Activated naive CD8-positive, alpha-beta T cell (primary cell): Measurements from ENCODE around the gene ADI1.

ENCODE experiments used
- H3K27ac Mint-ChIP-seq: one replicate; pipeline ENCODE4 v1.8.0; 2021; ENCODE audit warnings: mixed read lengths
- H3K27me3 Mint-ChIP-seq: one replicate; pipeline ENCODE4 v1.8.0; 2021; ENCODE audit warnings: mixed read lengths
- H3K36me3 Mint-ChIP-seq: one replicate; pipeline ENCODE4 v1.8.0; 2021; ENCODE audit warnings: mixed read lengths
- H3K4me1 Mint-ChIP-seq: one replicate; pipeline ENCODE4 v1.8.0; 2021; ENCODE audit warnings: low read depth, mixed read lengths
- H3K4me3 Mint-ChIP-seq: one replicate; pipeline ENCODE4 v1.8.0; 2021; ENCODE audit warnings: mild to moderate bottlenecking, mixed read lengths
- H3K9me3 Mint-ChIP-seq: one replicate; pipeline ENCODE4 v1.8.0; 2021; ENCODE audit warnings: low read depth, mixed read lengths

Gene ADI1

DNA sequence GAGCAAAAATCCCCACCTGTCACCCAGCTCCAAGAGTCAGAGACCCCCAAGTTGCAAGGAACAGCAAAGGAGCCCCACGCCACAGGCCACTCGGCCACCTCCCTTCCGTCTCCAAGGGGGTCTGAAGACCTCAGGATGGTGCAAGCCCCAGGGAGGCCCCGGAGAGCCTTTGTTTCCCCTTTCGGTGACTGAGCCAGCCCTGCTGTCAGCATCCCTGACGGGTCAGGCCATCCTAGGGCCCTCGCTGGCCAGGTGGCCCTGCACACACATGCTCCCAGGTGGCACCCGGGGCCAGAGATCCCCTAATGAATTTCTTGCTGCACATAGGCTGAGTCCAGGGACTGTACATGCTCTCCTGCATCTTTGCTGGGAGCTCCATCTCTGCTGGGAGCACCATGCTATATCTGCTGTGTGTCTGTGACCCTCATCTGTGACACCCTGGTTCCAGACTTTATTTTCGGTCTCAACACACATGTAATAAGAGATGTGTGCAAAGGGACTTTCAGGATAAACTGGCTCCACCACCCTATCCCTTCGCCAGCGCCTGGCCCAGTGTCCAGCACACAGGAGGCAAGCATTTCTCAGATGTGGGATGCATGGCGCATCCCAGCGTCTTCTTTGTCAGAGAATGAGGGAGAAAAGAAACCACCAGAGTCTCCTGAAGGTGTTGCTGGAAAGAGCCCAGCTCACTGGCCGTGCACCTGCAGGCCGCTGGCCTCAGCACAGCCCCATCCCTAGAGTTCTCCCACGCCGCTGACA lies 27.4 kb downstream of the ADI1 start:
- Mint-ChIP-seq H3K9me3 (no peaks in the 10 kb centered on the region), H3K27ac (no peak overlapping the region), H3K4me3 (no peak overlapping the region), H3K4me1 (no peaks in the 10 kb centered on the region), H3K36me3 (peaks cover 2% of the 10 kb centered on the region), H3K27me3 (no peaks in the 10 kb centered on the region)

DNA sequence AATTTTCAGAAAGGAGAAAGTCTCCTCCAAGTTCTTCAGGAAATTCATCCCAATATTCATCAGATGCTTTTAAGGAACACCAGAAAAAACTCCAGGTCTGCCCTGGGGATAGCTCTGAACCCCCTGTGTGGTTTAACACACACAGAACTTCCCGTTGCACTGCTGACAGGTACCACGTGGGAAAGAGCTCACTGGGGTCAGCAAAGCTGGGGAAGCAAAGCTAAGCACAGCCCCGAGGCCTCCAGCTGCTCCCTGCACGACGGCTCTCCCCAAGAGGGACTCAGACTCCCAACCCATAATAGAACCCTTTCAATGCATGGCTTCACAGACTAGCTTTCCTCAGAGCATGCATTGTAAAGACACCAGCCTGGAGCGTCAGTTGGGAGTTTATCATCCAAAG lies 28.0 kb downstream of the ADI1 start:
- no peak overlapping the region for H3K27ac Mint-ChIP-seq

DNA sequence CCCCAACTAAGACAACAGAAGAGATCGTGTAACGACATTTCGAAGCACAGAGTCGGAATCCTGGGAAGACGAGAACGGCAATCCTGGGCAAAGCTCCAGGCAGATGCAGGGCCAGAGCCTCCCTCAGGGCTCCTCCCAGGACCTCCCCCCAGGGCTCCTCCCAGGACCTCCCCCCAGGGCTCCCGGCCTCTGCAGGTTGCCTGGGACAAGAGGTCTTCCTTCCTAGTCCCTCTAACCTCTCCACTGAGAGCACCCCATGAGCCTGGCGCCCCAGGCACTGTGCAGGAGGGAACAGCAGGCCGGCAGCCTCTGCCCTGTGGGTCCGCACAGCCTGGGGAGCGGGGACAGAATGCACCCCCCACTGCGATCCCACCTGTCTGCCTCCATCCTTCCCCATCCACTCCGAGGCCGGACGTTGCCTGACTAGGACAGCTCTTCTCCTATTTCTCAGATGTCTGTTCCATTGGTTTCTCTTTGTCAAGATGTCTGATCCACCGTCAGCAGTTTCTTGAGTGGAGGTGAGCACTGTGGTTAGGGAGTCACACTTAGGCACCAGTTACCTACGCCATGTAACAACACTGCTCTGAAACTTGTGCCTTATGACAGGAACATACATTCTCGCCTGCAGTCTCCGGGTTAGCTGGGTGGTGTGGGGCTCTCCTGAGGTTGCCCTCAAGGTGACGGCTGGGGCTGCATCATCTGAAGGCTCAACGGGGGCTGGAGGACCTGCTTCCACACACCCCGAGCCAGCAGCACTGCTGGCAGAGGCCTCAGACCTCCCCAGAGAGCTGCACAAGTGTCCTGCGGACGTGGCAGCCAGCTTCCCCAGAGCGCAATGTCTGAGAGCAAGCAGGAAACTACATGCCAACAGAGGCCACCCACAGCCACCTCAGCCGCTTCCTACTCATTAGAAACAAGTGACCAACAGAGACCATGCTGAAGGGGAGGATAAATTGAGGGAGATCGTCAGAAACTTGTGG lies 28.9 kb downstream of the ADI1 start:
- no peak overlapping the region for H3K27ac Mint-ChIP-seq
- no peaks in the 10 kb centered on the region for H3K36me3 Mint-ChIP-seq
- H3K4me1 Mint-ChIP-seq: no peaks in the 10 kb centered on the region
- H3K4me3 Mint-ChIP-seq: no peak overlapping the region
- no peaks in the 10 kb centered on the region for H3K27me3 Mint-ChIP-seq
- H3K9me3 Mint-ChIP-seq: no peaks in the 10 kb centered on the region

More for the DNA sequence above, 28.0 kb downstream of the ADI1 start:
- H3K36me3 Mint-ChIP-seq: no peaks in the 10 kb centered on the region
- H3K4me1 Mint-ChIP-seq: no peaks in the 10 kb centered on the region
- no peak overlapping the region for H3K4me3 Mint-ChIP-seq
- no peaks in the 10 kb centered on the region for H3K27me3 Mint-ChIP-seq
- H3K9me3 Mint-ChIP-seq: no peaks in the 10 kb centered on the region

DNA sequence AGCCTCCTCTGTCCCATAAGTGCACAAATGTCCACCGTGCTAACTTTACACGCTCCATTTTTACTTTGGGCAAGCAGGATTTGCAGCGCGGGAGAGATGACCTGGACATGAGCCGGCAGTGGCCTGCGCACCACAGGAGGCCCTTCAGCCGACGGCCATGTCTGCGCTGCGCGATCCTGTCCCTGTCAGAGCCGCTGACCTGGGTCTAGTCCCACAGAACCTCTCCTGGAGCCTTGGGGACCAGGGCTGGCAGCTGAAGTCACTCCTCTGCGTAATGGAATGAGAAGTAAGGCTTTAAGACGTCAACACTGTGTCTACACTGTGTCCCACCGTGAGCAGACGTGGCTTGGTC lies 29.6 kb downstream of the ADI1 start:
- H3K36me3 Mint-ChIP-seq: no peaks in the 10 kb centered on the region
- no peak overlapping the region for H3K4me3 Mint-ChIP-seq
- no peaks in the 10 kb centered on the region for H3K4me1 Mint-ChIP-seq
- no peaks in the 10 kb centered on the region for H3K9me3 Mint-ChIP-seq
- H3K27me3 Mint-ChIP-seq: no peaks in the 10 kb centered on the region
- no peak overlapping the region for H3K27ac Mint-ChIP-seq

DNA sequence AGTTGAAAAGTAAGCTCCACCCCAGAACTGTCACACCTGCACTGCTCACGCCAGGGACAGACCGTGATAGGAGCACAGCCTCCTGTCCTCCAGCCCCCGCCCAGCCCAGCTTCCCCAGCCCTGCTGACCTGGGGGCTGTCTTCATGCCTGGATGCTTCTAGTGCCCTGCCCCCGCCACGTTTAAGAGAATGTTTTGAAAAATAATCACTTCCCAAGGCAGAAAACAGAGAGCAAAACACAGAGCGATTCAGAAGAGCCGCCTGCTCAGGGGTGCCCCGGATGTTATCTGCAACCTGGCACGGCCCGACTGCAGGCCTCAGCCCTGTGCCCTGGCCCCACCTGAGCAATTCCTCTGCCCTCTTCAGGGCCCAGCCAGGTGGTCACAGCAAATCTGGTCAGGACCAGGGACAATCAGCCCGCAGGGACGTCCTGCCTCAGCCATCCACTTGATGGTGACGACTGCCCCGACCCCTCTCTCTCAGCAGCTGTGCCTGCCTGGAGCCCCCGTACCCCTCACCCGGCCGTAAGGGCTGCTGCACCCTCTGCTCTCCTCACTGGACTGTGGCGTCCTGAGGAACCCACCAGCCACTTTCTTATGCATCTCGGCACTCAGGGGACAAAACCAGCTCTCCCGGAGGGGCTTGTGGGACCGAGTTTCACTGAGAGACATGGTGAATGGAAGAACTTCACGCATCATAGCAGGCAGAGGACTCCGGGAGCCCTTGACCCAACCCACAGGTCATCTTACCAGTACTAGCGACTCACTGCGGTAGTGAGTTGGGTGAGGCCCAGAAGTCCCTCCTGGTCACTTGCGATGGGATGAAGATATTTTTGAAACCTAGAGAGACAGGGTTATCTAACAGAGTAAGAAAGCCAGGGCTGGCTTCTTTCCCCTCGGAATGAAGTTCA lies 30.2 kb downstream of the ADI1 start:
- Mint-ChIP-seq H3K27ac (no peak overlapping the region), H3K36me3 (no peaks in the 10 kb centered on the region), H3K4me1 (no peaks in the 10 kb centered on the region), H3K9me3 (no peaks in the 10 kb centered on the region), H3K4me3 (no peak overlapping the region), H3K27me3 (no peaks in the 10 kb centered on the region)

DNA sequence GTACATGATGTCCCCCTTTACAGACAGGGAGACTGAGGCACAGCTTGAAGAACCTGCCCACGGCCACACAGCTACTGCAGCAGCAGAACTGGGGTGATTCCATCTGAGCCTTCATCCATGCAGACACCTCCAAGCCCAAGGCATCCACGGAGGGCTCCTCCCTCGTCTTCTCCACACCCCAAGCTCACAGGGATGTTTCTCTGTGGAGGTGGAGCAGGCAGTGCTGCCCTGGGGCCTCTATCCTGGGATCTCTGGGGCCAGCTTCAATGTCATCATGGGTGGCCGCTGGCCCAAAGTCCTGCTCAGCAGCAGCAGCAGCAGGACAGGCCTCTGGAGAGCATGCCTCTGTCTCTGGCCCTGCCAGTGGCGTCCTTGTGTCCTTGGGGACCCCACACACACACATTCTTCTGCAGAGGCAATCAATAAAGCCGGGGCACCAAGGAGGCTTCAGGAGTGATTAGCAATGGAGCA lies 31.2 kb downstream of the ADI1 start:
- Mint-ChIP-seq H3K27ac (no peak overlapping the region), H3K36me3 (no peaks in the 10 kb centered on the region), H3K4me3 (no peak overlapping the region), H3K4me1 (no peaks in the 10 kb centered on the region), H3K27me3 (no peaks in the 10 kb centered on the region), H3K9me3 (no peaks in the 10 kb centered on the region)

DNA sequence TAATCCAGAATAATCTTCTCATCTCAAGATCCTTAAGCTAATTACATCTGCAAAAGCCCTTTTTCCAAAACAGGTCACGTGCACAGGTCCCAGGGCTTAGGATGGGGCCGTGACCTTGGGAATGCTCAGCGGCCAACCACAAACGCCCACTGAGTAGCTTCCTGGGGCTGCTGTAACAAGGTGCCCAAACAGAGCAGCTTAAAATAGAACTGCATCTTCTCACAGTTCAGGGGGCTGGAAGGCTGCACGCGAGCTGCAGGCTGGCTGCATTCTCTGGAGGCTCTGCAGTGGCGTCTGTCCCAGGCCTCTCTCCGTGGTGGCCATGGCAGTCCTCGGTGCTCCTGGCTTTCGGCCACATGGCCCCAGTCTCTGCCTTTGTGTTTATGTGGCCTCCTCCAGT lies 31.9 kb downstream of the ADI1 start:
- no peaks in the 10 kb centered on the region for H3K9me3 Mint-ChIP-seq
- H3K27me3 Mint-ChIP-seq: no peaks in the 10 kb centered on the region
- H3K36me3 Mint-ChIP-seq: no peaks in the 10 kb centered on the region
- H3K4me3 Mint-ChIP-seq: no peak overlapping the region
- H3K27ac Mint-ChIP-seq: no peak overlapping the region
- no peaks in the 10 kb centered on the region for H3K4me1 Mint-ChIP-seq

DNA sequence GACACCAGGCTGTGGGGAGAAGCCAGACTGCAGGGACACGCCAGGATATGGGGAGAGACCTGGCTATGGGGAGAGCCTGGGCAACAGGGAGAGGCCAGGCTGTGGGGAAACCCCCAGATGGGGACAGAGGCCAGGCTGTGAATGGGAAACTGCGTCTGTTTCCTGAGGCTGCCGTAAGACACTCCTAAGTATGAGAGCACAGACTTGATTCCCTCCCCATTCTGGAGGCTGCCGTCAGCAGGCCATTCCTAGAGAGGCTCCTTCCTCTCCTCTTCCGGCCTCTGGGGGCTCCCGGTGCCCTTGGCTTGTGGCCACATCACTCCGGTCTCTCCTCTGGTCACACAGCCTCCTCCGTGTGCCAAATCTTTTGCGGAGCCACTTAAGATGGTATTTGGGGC lies 32.3 kb downstream of the ADI1 start:
- H3K4me3 Mint-ChIP-seq: no peak overlapping the region
- H3K36me3 Mint-ChIP-seq: no peaks in the 10 kb centered on the region
- no peaks in the 10 kb centered on the region for H3K9me3 Mint-ChIP-seq
- H3K27ac Mint-ChIP-seq: no peak overlapping the region
- H3K4me1 Mint-ChIP-seq: peaks cover under 1% of the 10 kb centered on the region
- H3K27me3 Mint-ChIP-seq: no peaks in the 10 kb centered on the region

DNA sequence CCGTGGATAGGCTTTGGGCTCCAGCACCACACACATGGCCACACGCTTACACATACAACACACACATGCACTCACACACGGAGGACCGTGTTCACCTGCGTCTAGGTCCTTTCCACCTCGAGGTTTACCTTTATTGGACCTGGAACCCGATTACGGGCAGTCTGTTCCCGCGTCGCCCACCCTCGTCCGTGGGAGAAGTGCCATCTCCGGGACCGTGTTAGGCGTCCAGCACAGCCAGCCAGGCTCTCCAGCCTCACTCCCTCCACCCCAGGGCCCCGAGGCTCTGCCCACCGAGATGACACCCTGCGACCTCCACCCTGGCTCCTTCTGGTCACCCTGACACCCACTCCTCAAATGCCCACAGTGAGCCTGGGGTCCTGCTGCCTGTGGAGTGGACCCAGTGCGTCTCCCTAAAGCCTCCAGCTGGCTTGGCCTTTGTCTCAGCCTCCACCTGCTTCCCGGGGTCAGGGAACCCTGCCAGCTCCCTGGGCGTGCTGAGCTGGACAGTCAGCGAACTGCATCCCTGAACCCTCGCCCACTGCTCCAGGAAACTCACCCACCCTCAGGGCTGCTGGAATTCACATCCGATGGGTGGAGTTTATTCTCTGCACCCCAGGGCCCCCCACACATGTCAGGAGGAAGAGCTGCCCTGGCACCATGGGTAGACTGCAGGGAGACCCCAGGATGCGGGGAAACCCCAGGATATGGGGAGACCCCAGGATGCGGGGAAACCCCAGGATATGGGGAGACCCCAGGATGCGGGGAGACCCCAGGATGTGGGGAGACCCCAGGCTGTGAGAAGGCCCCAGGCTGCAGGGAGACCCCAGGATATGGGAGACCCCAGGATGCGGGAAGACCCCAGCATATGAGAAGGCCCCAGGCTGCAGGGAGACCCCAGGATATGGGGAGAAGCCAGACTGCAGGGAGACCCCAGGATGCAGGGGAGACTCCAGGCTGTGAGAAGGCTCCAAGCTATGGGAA lies 33.0 kb downstream of the ADI1 start:
- no peaks in the 10 kb centered on the region for H3K27me3 Mint-ChIP-seq
- peaks cover 2% of the 10 kb centered on the region for H3K4me1 Mint-ChIP-seq
- no peaks in the 10 kb centered on the region for H3K36me3 Mint-ChIP-seq
- no peak overlapping the region for H3K4me3 Mint-ChIP-seq
- no peaks in the 10 kb centered on the region for H3K9me3 Mint-ChIP-seq
- no peak overlapping the region for H3K27ac Mint-ChIP-seq

DNA sequence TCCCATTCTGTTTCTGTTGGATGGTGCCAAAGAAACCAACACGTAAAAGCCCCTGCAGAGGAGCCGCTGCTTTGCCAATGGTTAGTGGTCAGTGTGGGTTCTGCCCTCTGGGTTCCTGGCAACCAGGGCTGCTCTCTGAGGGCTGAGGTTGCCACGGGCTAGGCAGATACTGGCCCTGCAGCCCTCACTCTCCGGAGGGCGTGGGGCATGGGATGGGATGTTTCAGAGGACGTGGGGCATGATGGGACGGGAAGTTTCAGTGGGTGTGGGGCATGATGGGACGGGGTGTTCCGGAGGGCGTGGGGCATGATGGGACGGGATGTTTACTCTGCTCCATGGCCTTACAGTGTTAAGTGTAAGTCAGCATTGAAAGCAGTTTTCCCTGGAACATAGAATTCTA lies 34.2 kb downstream of the ADI1 start:
- H3K27ac Mint-ChIP-seq: no peak overlapping the region
- peaks cover 2% of the 10 kb centered on the region for H3K36me3 Mint-ChIP-seq
- no peaks in the 10 kb centered on the region for H3K27me3 Mint-ChIP-seq
- H3K4me1 Mint-ChIP-seq: peaks cover 7% of the 10 kb centered on the region
- H3K4me3 Mint-ChIP-seq: no peak overlapping the region
- H3K9me3 Mint-ChIP-seq: no peaks in the 10 kb centered on the region

DNA sequence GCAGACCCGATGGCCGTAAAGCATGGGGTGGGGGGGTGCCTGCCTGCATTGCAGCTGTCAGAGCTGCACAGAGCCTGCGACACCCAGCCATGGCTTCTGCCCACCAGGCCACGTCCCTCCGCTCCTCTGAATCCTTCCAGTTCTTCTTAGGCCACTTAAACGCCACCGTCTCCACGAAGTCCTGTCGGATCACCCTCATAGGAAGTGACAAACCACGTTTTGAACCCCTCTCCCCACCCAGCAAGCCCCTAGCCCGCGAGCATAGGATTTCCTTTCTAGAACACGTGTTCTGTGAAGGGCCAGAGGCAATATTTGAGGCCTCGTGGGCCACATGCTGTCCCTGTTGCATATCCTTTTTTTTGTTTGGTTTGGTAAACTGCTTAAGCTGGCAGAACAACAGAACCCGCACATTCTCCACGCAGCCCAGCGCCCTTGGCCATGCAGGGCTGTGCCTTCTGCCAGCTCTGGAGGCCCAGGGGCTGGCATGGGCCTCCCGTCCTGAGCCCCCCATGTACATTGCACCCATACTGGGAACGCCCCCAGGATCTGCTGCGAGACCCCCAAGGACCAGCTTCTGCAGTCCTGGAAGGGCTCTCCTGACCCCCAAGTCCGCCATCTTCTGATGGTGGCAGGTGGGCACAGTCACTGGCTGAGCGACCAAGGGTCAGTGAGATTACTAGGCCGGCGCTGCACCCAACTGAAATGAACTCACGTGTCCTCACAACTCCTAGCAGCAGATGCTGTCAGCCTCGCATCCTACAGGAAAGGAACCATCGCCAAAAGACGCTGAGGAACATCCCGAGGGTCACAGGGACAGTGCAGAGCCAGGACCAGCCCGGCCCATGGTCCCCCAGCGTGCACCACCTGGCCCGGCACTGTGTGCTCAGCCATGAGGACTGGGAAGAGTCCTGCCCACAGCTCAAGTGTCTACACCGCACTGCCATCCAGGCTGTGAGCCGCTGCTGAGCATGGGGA lies 35.1 kb downstream of the ADI1 start:
- no peak overlapping the region for H3K27ac Mint-ChIP-seq
- H3K27me3 Mint-ChIP-seq: no peaks in the 10 kb centered on the region
- H3K4me3 Mint-ChIP-seq: no peak overlapping the region
- no peaks in the 10 kb centered on the region for H3K9me3 Mint-ChIP-seq
- peaks cover 8% of the 10 kb centered on the region for H3K4me1 Mint-ChIP-seq
- peaks cover 2% of the 10 kb centered on the region for H3K36me3 Mint-ChIP-seq

DNA sequence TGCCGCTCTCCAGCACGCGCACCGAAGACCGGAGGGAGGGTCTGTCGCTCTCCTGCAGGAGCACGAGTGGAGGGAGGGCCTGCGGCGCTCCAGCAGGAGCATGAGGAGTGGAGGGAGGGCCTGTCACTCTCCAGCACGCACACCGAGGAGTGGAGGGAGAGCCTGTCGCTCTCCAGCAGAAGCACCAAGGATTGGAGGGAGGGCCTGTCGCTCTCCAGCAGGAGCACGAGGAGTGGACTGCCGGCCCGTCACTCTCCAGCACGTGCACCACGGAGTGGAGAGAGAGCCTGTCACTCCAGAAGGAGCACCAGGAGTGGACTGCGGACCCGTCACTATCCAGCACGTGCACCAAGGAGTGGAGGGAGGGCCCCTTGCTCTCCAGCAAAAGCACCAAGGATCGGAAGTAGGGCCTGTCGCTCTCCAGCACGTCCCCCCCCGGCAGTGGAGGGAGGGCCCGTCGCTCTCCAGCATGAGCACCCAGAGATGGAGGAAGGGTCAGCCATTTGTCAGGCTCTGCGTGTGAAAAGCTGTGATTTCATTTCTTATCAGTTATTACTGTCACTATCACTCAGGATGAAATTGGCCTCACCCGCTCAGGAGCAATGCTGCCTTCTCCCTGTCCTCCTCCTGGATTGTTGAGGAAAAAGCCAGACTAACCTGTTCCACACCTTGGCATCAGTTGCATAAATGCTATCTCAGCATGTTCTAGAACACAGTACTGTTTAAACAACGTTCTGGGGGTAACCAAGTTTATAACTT lies 35.9 kb downstream of the ADI1 start:
- Mint-ChIP-seq H3K4me1 (peaks cover 8% of the 10 kb centered on the region), H3K4me3 (peak overlapping the region; percentile 46), H3K27ac (no peak overlapping the region), H3K27me3 (no peaks in the 10 kb centered on the region), H3K9me3 (no peaks in the 10 kb centered on the region), H3K36me3 (peaks cover 2% of the 10 kb centered on the region)
